ENCODE measurements around the gene DDR1.

GRCh38 chr6:30945281-30945680 lies 61.0 kb downstream of the DDR1 start:
- TF ChIP-seq CTCF (IDR thresholded peaks at IDR 0.05) (no peak), POLR2AphosphoS5 (IDR thresholded peaks at IDR 0.05) (no peak), POLR2A (IDR thresholded peaks at IDR 0.05) (no peak)
